ENCODE data around the gene SLC35B2. TPM values are rescaled to one million over a fixed set of nuclear protein-coding genes. Genes with fewer than 3 reads are reported as not detected.

SLC35B2 gene
- total RNA-seq, 2 experiments from 2014 or later = 22.8 to 24.9 TPM

- H3K4me1 Mint-ChIP-seq = peaks cover 6% of the 10 kb centered on the region
- DNase-seq = no peak
- peaks cover 72% of the 10 kb centered on the region for H3K27me3 Mint-ChIP-seq
- no peak overlapping the region for H3K4me3 Mint-ChIP-seq
- peaks cover 5% of the 10 kb centered on the region for H3K36me3 Mint-ChIP-seq
- no peaks in the 10 kb centered on the region for H3K9me3 Mint-ChIP-seq
- no peak overlapping the region for H3K27ac Mint-ChIP-seq
These were observed 37.8 kb upstream of the SLC35B2 start for GRCh38 chr6:44294832-44295791.

- DNase-seq = no peak
- Mint-ChIP-seq H3K9me3 (no peaks in the 10 kb centered on the region), H3K27me3 (peaks cover 77% of the 10 kb centered on the region), H3K36me3 (no peaks in the 10 kb centered on the region), H3K27ac (no peak overlapping the region), H3K4me3 (no peak overlapping the region), H3K4me1 (peaks cover 1% of the 10 kb centered on the region)
These were observed 35.5 kb upstream of the SLC35B2 start for GRCh38 chr6:44292661-44293365.

- DNase-seq = no peak
- Mint-ChIP-seq H3K4me1 (no peaks in the 10 kb centered on the region), H3K27ac (no peak overlapping the region), H3K4me3 (no peak overlapping the region), H3K36me3 (no peaks in the 10 kb centered on the region), H3K9me3 (no peaks in the 10 kb centered on the region), H3K27me3 (peaks cover 80% of the 10 kb centered on the region)
These were observed 34.5 kb upstream of the SLC35B2 start for GRCh38 chr6:44291841-44292240.

- DNase-seq = no peak
- H3K9me3 Mint-ChIP-seq = no peaks in the 10 kb centered on the region
- H3K4me1 Mint-ChIP-seq = no peaks in the 10 kb centered on the region
- H3K36me3 Mint-ChIP-seq = no peaks in the 10 kb centered on the region
- no peak overlapping the region for H3K27ac Mint-ChIP-seq
- H3K27me3 Mint-ChIP-seq = peaks cover 73% of the 10 kb centered on the region
- H3K4me3 Mint-ChIP-seq = no peak overlapping the region
These were observed 32.5 kb upstream of the SLC35B2 start for GRCh38 chr6:44289726-44290260.

- Mint-ChIP-seq H3K4me1 (no peaks in the 10 kb centered on the region), H3K27ac (no peak overlapping the region), H3K9me3 (no peaks in the 10 kb centered on the region), H3K4me3 (no peak overlapping the region), H3K36me3 (no peaks in the 10 kb centered on the region), H3K27me3 (peaks cover 49% of the 10 kb centered on the region)
- DNase-seq = no peak
These were observed 29.4 kb upstream of the SLC35B2 start for GRCh38 chr6:44286747-44287146.

- DNase-seq = no peak
- Mint-ChIP-seq H3K27me3 (peaks cover 44% of the 10 kb centered on the region), H3K9me3 (no peaks in the 10 kb centered on the region), H3K36me3 (no peaks in the 10 kb centered on the region), H3K4me3 (no peak overlapping the region), H3K4me1 (no peaks in the 10 kb centered on the region), H3K27ac (no peak overlapping the region)
These were observed 28.9 kb upstream of the SLC35B2 start for GRCh38 chr6:44286285-44286565.

- DNase-seq = no peak
- H3K4me3 Mint-ChIP-seq = no peak overlapping the region
- peaks cover 42% of the 10 kb centered on the region for H3K27me3 Mint-ChIP-seq
- H3K4me1 Mint-ChIP-seq = no peaks in the 10 kb centered on the region
- no peaks in the 10 kb centered on the region for H3K9me3 Mint-ChIP-seq
- no peak overlapping the region for H3K27ac Mint-ChIP-seq
- H3K36me3 Mint-ChIP-seq = no peaks in the 10 kb centered on the region
These were observed 28.4 kb upstream of the SLC35B2 start for GRCh38 chr6:44285552-44286284.

GRCh38 chr6:44284867-44285266 lies 27.5 kb upstream of the SLC35B2 start:
- peaks cover 33% of the 10 kb centered on the region for H3K27me3 Mint-ChIP-seq
- no peaks in the 10 kb centered on the region for H3K9me3 Mint-ChIP-seq
- H3K4me3 Mint-ChIP-seq = no peak overlapping the region
- H3K27ac Mint-ChIP-seq = no peak overlapping the region
- H3K36me3 Mint-ChIP-seq = no peaks in the 10 kb centered on the region
- DNase-seq = no peak
- no peaks in the 10 kb centered on the region for H3K4me1 Mint-ChIP-seq

GRCh38 chr6:44284121-44284520 lies 26.8 kb upstream of the SLC35B2 start:
- Mint-ChIP-seq H3K4me1 (no peaks in the 10 kb centered on the region), H3K4me3 (no peak overlapping the region), H3K27me3 (peaks cover 33% of the 10 kb centered on the region), H3K9me3 (no peaks in the 10 kb centered on the region), H3K36me3 (no peaks in the 10 kb centered on the region), H3K27ac (no peak overlapping the region)
- no peak for DNase-seq

- Mint-ChIP-seq H3K4me1 (no peaks in the 10 kb centered on the region), H3K9me3 (no peaks in the 10 kb centered on the region), H3K36me3 (no peaks in the 10 kb centered on the region), H3K27me3 (peaks cover 38% of the 10 kb centered on the region), H3K4me3 (no peak overlapping the region), H3K27ac (no peak overlapping the region)
- no peak for DNase-seq
These were observed 21.7 kb upstream of the SLC35B2 start for GRCh38 chr6:44278774-44279697.

- Mint-ChIP-seq H3K4me3 (no peak overlapping the region), H3K4me1 (no peaks in the 10 kb centered on the region), H3K27me3 (peaks cover 38% of the 10 kb centered on the region), H3K36me3 (no peaks in the 10 kb centered on the region), H3K27ac (no peak overlapping the region), H3K9me3 (no peaks in the 10 kb centered on the region)
- no peak for DNase-seq
These were observed 21.0 kb upstream of the SLC35B2 start for GRCh38 chr6:44278315-44278714.

GRCh38 chr6:44277763-44278162 lies 20.4 kb upstream of the SLC35B2 start:
- H3K9me3 Mint-ChIP-seq = no peaks in the 10 kb centered on the region
- H3K4me1 Mint-ChIP-seq = no peaks in the 10 kb centered on the region
- DNase-seq = no peak
- H3K4me3 Mint-ChIP-seq = no peak overlapping the region
- H3K27me3 Mint-ChIP-seq = peaks cover 44% of the 10 kb centered on the region
- H3K27ac Mint-ChIP-seq = no peak overlapping the region
- no peaks in the 10 kb centered on the region for H3K36me3 Mint-ChIP-seq

GRCh38 chr6:44276667-44277640 lies 19.6 kb upstream of the SLC35B2 start:
- Mint-ChIP-seq H3K27ac (no peak overlapping the region), H3K36me3 (no peaks in the 10 kb centered on the region), H3K27me3 (peaks cover 52% of the 10 kb centered on the region), H3K4me3 (no peak overlapping the region), H3K9me3 (no peaks in the 10 kb centered on the region), H3K4me1 (no peaks in the 10 kb centered on the region)
- DNase-seq = no peak
